Hematopoietic multipotent progenitor cell treated with erythropoietin and hydrocortisone succinate and interleukin-3 and kit ligand, for 8 days (in vitro differentiated cells): ENCODE results near the gene OPTC.
A peak's percentile ranks its signal among the peaks of the same experiment; 100 is the strongest.

Experiments used
- DNase-seq: peaks from one replicate; pipeline ENCODE4 v3.0.0-alpha.2; 2015

OPTC gene

DNA sequence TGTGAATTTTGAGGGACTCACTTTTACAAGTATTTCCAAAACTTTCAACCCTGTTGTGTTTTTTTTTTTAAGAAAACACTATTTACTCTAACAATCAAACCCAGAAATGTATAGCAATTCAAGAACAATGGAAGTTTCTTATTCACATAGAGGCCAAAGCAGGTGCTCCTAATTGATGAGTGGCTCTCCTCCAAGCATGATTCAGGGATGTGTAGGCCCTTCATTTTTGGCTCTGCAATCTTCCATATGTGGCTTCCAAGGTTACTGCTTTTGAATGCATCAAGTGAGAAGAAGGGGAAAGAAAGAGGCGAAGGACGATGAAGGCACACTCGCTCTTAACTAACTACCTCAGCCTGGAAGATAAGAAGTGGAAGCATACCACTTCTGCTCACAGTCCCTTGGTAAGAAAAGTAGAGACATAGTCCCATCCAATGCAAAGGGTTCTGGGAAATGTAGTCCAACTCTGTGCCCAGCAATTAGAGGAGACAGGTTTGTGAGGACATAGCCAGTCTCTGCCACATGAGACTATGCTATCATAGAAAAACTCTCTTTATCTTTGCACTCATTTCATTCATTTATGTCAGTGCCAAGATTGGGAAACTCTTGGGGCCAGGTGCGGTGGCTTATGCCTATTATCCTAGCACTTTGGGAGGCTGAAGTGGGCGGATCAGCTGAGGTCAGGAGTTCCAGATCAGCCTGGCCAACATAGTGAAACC, 46.0 kb downstream of the OPTC start:
- DNase-seq = no peak

DNA sequence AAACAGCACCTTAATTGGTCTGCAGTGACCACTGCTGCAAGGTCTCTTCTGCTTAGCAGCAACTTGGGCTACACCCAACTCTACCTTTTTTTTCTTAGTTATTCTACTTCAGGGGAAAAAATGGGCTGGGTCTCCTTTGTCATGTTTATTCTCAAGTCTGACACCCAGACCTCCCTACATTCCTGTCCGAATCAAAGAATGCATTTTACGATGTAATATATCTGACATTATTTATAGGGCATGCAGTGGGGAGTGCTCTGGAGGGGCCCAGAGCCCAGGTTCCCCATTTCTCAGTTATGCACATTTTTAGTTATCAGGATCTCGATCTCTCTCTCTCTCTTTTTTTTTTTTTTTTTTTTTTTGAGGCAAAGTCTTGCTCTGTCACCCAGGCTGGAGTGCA, 50.5 kb downstream of the OPTC start:
- no peak for DNase-seq

DNA sequence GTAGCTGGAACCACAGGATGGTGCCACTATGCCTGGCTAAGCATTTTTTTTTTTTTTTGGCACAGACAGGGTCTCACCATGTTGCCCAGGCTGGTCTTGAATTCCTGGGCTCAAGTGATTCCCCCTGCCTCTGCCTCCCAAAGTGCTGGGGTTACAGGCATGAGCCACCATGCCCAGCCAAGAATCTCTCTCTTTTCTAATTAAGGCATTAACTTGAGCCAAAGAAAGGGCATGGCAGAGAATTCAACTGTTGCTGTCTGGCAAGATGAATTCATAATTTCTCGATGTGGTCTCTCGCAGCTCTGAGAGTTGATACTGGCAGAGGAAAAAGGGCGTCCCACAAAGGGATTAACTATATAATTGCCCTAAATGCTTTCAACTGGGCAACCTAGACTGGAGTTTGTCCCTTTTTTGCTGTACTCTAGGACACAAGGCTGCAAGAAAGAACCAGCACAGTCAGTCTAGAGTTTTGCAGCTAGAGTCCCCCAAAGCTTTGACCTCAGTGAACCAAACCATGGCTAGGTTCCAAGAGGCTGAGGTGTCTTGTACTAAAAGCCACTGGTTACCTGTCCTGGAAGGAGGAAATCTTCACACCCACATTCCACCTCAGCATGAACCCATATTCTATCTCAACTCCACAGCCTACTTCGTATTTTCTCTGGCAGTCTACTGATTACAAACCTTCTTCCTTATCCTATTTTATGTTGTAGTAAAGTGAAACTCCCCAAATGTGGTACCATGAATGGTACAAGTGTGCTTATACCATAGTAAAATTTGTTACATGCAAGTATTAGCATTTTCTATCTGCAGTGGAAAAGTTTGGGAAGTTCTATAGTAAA, 51.2 kb downstream of the OPTC start:
- DNase-seq = no peak

DNA sequence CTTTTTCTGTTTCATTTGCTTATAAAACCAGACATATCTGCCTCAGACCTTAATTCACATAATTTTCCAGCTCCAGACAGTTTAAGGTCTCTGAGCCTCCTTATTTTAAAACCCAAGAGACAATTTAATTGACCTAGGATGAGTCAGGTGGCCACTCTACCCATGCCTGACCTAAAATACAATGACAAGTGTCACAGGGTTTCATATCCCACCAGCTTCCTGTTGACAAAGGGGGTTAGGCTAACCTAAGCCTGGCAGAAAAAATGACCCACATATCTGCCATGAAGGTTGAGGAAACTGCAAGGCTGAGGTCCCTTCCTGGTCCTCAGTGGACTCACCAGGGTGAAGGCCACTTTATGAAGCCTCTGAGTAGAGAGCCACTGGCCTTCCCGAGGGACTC, 52.3 kb downstream of the OPTC start:
- no peak for DNase-seq

DNA sequence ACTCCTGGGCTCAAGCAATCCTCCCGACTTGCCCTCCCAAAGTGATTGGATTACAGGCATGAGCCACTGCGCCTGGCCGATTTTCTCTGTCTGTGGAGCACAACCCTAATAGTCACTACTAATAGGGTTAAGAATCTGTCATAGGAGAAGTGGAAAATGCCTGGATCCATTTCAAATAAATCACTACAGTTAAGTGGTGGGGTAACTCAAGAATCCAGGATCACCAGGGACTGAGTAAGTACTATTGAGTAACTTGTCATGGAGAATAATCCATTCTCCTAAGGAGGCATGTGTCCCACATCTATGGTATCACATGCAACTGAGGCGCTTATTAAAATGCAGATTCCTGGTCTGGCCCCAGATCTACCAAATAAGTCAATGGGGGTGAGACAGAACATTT, 53.2 kb downstream of the OPTC start:
- DNase-seq = no peak

DNA sequence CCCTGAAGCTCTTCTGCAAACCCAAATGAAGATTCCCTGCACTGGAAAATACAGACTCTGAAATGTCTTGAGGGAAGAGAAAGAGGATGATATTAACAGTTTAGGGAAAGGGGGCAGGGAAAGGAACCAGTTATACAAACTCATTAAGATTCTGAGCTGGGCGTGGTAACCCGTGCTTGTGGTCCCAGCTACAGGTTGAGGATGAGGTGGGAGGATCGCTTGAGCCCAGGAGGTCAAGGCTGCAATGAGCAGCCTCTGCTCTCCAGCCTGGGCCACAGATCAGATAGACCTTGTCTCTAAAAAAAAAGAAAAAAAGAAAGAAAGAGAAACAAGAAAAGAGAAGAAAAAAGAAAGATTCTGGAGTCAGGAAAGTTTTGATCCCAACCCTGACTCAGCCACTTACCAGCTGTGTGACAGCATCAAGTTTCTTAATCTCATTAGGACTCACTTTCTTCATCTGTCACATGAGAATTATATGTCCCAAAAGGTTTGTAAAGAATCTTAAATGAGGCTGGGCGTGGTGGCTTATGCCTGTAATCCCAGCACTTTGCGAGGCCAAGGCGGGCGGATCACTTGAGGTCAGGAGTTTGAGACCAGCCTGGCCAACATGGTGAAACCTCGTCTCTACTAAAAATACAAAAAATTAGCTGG, 53.9 kb downstream of the OPTC start:
- DNase-seq = no peak

DNA sequence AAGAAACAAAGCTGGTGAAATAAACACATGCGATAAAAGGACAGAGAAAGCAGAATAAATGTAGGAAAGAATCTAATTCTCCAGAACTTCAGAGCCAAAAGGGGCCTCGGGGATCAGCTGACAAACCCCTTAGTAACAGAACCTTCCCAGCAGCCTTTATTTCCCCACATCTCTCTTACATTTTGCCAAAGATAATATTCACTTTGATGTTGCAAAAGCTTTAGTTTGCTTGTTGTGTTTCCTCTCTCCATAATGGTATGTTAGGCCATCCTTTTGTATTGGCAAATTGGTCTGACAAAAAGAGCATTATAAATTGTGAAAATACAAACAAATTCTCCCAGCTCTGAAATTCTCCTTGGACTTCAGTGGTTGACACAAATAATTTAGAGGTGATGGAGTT, 54.9 kb downstream of the OPTC start:
- no peak for DNase-seq

DNA sequence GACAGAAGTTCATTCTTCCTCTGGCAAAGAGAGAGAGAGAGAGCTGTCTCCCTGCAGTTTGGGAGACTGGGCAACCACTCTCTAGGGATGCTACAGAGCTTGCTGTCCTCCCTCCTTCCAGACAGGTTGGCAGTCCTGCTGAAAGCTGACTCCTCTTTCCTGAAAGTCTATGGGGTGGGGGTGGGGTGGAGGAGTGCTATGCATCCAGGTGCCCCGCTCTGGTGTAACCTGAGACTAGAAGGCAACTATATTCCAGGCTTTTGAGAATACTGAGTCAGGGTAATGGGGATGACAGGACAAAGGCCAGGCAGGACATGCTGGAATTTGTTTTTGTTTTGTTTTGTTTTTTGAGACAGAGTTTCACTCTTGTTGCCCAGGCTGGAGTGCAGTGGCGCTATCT, 55.4 kb downstream of the OPTC start:
- DNase-seq = no peak

DNA sequence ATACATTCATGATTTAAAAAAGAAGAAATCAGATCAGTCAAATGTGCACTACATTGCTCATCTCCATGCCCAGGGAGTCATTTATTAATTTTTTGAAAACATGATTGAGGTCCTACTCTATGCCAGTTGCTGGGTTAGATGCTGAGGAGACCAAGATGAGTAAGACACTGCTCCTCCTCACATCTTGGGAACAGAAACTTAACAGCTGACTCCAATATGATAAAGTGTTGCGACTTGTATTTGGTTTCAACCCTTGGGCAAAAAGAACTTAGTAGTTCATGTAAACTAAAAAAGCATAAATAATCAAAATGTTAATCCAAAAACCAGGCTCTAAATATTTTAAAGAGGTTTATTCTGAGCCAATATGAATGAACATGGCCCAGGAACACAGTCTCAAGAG, 56.9 kb downstream of the OPTC start:
- no peak for DNase-seq

DNA sequence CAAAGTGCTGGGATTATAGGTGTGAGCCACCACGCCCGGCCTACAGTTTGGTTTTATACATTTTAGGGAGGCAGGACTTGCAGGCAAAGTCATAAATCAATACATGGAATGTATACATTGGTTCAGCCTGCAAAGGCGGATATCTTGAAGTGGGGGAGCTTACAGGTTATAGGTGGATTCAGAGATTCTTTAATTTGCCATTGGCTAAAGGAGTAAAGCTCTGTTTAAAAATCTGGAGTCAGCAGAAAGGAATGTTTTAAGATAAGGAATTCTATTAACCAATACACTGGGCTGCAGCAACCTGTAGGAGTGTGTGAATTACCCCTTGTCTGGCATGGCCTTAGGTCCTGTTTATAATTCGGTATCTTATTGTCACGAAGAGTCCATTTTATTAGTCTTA, 57.6 kb downstream of the OPTC start:
- no peak for DNase-seq

DNA sequence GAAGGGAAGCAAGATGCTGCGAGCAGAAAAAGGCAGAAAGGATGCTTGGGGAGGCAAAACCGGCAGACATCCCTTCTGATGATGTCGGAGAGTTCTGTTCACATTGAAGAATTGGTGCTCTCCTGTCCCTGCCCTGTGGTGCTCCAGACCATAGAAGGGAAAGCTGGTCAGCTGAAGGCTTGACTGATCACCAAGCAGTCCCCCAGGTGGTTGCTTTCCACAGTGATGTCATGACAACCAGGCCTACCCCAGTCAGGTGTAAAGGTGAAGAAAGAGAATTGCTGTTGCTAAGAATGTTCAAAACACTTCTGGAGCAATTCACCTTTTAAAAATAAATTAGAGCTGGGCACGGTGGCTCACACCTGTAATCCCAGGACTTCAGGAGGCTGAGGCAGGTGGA, 59.5 kb downstream of the OPTC start:
- no peak for DNase-seq

DNA sequence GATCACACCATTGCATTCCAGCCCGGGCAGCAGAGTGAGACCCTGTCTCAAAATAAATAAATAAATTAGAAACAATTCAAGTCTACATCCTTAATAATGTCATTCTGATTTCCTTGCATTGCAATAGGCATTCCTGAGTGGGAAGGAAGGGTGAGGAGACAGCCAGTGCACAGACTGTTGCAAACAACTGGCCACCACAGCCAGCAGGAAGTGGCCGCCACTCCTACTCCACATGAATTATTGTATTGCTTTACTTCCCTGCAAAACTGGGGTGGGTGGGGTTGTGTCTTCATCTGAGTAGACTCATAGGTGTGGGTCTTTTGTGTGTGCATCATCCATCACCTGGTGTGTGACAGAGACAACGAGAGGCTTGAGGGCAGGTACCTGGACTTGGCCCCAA, 60.1 kb downstream of the OPTC start:
- DNase-seq = no peak

DNA sequence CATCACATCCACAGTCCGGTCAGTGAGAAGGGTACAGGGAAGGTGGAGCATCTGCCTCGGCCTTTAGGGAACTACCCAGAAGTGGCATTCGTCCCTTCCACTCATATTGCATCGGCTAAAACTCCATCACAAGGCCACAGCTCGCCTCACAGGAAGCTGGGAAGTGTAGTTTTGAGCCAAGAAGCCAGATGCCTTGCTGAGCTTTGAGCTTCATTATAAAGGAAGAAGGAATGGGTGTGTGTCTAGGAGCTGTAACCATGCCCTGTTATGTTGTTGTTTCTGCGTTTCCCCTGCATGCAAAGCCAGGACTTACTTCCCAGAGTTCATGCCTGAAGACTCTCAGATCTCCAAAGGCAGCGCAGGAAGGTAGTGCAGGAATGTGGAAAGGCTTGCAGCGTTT, 61.1 kb downstream of the OPTC start:
- no peak for DNase-seq

DNA sequence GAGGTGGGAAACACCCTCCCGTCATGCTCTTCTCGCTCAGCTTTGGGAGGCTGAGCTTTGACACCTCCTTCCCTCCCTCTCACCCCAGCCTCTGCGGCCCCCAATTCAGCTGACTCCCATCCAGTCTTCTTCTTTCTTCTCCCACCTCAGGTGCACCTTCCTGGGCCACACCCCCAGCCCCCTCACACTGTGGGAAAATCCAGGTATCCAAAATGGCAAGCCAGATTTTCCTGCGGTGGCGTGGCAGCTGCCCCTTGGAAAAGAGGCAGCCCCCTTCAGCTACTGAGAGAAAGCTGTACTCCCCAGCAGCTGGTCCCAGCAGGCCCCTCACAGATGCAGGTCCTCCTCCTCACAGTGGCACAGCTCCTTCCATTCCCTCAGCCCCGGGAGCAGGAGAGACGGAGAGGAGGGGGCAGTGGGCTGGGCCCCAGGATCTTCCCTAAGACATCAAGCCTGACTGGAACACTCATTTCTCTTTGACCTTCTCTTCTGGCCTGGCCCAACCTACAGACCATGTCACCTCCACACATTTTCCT, 61.6 kb downstream of the OPTC start:
- DNase-seq = no peak

DNA sequence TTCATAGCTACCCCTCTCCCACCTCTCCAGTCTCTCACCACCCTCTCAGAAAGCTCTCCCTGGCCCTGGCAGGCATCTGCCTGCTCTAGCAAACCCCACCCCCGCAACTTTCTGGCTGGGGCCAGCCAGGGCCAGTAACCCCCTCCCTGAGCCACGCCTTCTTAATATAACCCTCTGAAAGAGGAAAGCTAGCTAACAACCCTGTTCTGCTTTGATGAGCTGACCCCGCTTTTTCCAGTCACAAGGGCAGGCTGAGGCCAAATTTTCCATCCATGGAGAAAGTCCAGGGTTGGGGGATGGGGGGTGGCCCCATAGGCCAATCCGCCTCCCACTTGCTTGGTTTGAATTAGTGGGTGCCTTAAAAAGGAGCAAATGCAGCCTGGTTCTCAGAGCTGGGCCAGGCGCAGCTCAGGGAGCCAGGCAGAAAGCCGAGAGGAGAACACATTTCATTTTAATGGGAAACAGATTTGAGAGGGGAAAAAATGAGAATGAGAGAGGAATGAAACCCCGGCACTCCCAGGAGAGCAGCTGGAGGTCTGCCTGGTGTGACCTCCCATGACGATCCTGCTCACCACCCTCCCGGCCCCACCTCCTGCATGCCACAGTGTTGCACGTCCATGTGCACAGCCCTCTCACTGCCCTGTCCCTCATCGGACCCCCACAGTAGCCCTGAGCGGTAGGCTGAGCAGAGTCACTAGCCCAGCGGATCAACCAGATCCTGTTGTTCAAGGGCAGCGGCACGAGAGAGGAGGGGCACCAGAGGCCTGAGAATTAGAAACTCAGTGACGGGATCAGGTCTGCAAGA, 62.3 kb downstream of the OPTC start:
- DNase-seq = no peak

DNA sequence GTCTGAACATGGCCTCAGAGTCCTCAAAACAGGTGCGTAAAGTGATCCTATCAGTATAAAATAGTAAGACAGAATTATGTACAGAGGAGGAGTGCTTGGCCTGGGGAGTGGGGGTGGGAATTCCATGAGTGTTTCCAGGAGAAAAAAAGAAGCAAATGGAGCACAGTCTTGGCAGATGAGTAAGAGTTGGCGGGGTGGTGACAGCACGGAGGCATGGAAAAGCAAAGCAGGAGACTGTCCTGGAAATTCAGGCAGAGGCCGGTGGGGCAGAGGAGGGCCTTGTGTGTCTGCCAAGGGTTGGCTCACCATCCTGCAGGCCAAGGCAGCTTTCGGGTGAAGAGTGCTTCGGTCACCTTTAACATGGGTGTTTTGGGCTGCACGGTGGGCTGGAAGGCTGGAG, 63.4 kb downstream of the OPTC start:
- DNase-seq = no peak

DNA sequence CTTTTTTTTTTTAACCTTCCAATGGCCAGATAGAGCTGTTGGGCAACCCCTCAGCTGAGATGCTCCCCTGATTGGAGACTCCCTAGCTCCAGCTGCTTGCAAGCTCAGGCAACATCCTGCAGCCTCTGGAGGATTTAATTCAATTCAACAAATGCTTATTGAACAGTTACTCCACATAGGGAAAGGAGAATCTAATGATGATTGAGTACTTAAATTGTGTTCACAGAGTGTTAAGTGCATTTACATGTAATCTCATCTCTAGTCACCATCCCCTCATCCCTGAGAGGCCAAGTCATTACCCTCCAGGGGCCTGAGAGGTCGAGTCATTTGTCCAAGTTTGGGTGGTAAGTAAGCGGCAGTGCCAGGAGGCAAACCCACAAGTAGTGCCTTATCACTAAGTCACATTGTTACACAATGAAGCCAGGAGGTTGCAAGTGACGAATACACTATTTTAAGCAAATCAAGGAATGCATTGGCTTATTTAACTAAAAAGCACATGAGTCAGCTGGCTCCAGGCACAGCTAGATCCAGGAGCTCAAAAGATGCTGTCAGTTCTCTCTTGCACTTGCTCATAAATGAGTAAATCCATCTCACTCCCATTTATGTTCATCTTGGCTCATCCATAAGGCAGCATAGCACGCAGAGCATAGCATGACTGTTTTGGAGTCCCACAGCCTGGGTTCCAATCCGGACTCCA, 64.3 kb downstream of the OPTC start:
- DNase-seq = peak; percentile 32
